ENCODE measurements around the gene MYH14. TPM values are rescaled to one million over a fixed set of nuclear protein-coding genes. Genes with fewer than 3 reads are reported as not detected.

The MYH14 gene
- total and polyA plus RNA-seq, 2 donors (not counting 1 experiment from before 2014, with no cell fraction given) = not detected

- no peaks in the 10 kb centered on the region for H3K4me1 ChIP-seq (ENCODE audit: control insufficient read depth, extremely low read depth, insufficient read depth, low read length)
- H3K79me2 ChIP-seq (ENCODE audit: control insufficient read depth, insufficient read depth, low read length) = no peaks in the 10 kb centered on the region
- H2AFZ ChIP-seq (ENCODE audit: low read length) = no peak overlapping the region
- H3K4me2 ChIP-seq (ENCODE audit: extremely low read depth, insufficient read depth, low read length) = no peak overlapping the region
- no peaks in the 10 kb centered on the region for H4K20me1 ChIP-seq (ENCODE audit: control insufficient read depth, extremely low read depth, insufficient read depth, low read length)
- TF ChIP-seq EZH2 (IDR thresholded peaks at IDR 0.05; ENCODE audit: low read length, missing control alignments) (no peak), CTCF (conservative IDR thresholded peaks at IDR 0.05 in 1 of 2, IDR thresholded peaks at IDR 0.05 in 1 of 2; ENCODE audit: low read depth in 1 of 2, low read length in 2 of 2) (no peak)
- H3K27ac ChIP-seq (ENCODE audit: insufficient read depth, low read length) = no peak overlapping the region
- H3K36me3 ChIP-seq (ENCODE audit: control insufficient read depth, insufficient read depth, low read length) = no peaks in the 10 kb centered on the region
- DNase-seq (ENCODE audit: low read depth in 2 of 2) = no peak
- no peaks in the 10 kb centered on the region for H3K27me3 ChIP-seq (ENCODE audit: control insufficient read depth, insufficient read depth, low read length)
- no peaks in the 10 kb centered on the region for H3K9me3 ChIP-seq (ENCODE audit: control insufficient read depth, insufficient read depth, low read depth, low read length)
- no peak overlapping the region for H3K4me3 ChIP-seq (replicated peaks in 1 of 4; ENCODE audit: control extremely low read depth in 1 of 4, insufficient read depth in 1 of 4, low read depth in 3 of 4, low read length in 4 of 4)
- no peak overlapping the region for H3K9ac ChIP-seq (ENCODE audit: insufficient read depth, low read length)
Measured at GRCh38 chr19:50197348-50197747, 6.1 kb upstream of the MYH14 start.

DNA sequence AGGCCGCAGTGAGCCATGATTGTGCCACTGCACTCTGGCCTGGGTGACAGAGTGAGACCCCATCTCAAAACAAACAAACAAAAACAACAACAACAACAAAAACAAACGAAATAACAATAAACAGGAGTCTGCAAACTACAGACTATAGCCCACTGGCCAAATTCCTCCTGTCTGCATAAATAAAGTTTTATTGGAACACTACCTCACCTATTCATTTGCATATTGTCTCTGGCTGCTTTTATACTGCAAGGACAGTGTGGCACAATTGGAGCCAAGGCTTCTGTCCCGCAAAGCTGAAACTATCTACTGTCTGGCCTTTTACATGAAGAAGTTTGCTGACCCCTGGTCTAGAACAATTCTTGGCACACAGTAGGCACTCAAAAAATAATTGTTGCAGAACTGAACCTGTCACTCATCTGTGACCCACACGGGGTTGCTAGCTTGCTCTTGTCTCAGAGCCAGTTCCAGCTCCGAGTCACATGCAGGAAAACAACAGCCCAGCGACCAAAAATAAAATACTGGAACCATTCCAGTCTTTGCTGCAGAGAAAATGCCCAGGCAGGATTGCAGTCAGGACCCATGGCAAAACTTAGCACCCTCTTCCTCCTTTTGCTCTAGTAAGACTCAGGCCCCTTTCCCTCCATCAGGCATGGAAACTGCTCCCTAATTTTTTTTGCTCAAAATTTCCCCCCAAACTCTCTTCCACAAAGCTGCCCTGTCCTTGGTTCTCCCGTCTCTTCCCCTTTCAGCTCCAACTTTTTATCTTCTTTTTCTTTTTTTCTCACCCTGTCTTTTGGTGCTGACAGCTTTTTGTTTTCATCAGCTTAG is 4.8 kb upstream of the MYH14 start:
- H3K36me3 ChIP-seq (ENCODE audit: control insufficient read depth, insufficient read depth, low read length) = no peaks in the 10 kb centered on the region
- TF ChIP-seq CTCF (conservative IDR thresholded peaks at IDR 0.05 in 1 of 2, IDR thresholded peaks at IDR 0.05 in 1 of 2; ENCODE audit: low read depth in 1 of 2, low read length in 2 of 2) (no peak), EZH2 (IDR thresholded peaks at IDR 0.05; ENCODE audit: low read length, missing control alignments) (no peak)
- no peaks in the 10 kb centered on the region for H3K4me1 ChIP-seq (ENCODE audit: control insufficient read depth, extremely low read depth, insufficient read depth, low read length)
- H3K4me3 ChIP-seq (replicated peaks in 1 of 4; ENCODE audit: control extremely low read depth in 1 of 4, insufficient read depth in 1 of 4, low read depth in 3 of 4, low read length in 4 of 4) = no peak overlapping the region
- H3K9me3 ChIP-seq (ENCODE audit: control insufficient read depth, insufficient read depth, low read depth, low read length) = no peaks in the 10 kb centered on the region
- DNase-seq (ENCODE audit: low read depth in 2 of 2) = no peak
- no peaks in the 10 kb centered on the region for H3K27me3 ChIP-seq (ENCODE audit: control insufficient read depth, insufficient read depth, low read length)
- no peak overlapping the region for H3K27ac ChIP-seq (ENCODE audit: insufficient read depth, low read length)
- H3K4me2 ChIP-seq (ENCODE audit: extremely low read depth, insufficient read depth, low read length) = no peak overlapping the region
- no peak overlapping the region for H3K9ac ChIP-seq (ENCODE audit: insufficient read depth, low read length)
- H3K79me2 ChIP-seq (ENCODE audit: control insufficient read depth, insufficient read depth, low read length) = no peaks in the 10 kb centered on the region
- no peaks in the 10 kb centered on the region for H4K20me1 ChIP-seq (ENCODE audit: control insufficient read depth, extremely low read depth, insufficient read depth, low read length)
- H2AFZ ChIP-seq (ENCODE audit: low read length) = no peak overlapping the region

DNA sequence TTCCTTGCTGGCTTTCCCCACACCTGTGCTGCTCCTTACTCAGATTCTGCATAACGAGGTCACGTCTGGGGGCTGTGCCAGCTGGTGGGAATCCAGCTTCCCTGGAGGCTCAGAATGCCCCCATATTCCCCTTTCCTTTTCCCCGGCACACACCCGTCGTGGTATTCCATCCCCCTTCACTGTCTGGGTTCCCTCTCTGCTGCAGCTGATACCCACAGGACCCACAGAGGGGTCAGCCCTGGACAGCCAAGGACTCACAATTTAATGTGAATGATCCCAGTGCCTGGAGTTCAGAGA is 4.2 kb upstream of the MYH14 start:
- no peaks in the 10 kb centered on the region for H3K9me3 ChIP-seq (ENCODE audit: control insufficient read depth, insufficient read depth, low read depth, low read length)
- H3K36me3 ChIP-seq (ENCODE audit: control insufficient read depth, insufficient read depth, low read length) = no peaks in the 10 kb centered on the region
- no peaks in the 10 kb centered on the region for H3K79me2 ChIP-seq (ENCODE audit: control insufficient read depth, insufficient read depth, low read length)
- H3K4me3 ChIP-seq (replicated peaks in 1 of 4; ENCODE audit: control extremely low read depth in 1 of 4, insufficient read depth in 1 of 4, low read depth in 3 of 4, low read length in 4 of 4) = no peak overlapping the region
- H3K27me3 ChIP-seq (ENCODE audit: control insufficient read depth, insufficient read depth, low read length) = no peaks in the 10 kb centered on the region
- no peaks in the 10 kb centered on the region for H3K4me1 ChIP-seq (ENCODE audit: control insufficient read depth, extremely low read depth, insufficient read depth, low read length)
- H3K4me2 ChIP-seq (ENCODE audit: extremely low read depth, insufficient read depth, low read length) = no peak overlapping the region
- no peaks in the 10 kb centered on the region for H4K20me1 ChIP-seq (ENCODE audit: control insufficient read depth, extremely low read depth, insufficient read depth, low read length)
- no peak overlapping the region for H3K9ac ChIP-seq (ENCODE audit: insufficient read depth, low read length)
- H3K27ac ChIP-seq (ENCODE audit: insufficient read depth, low read length) = no peak overlapping the region
- no peak for DNase-seq (ENCODE audit: low read depth in 2 of 2)
- H2AFZ ChIP-seq (ENCODE audit: low read length) = no peak overlapping the region
- TF ChIP-seq CTCF (conservative IDR thresholded peaks at IDR 0.05 in 1 of 2, IDR thresholded peaks at IDR 0.05 in 1 of 2; ENCODE audit: low read depth in 1 of 2, low read length in 2 of 2) = no peak
- TF ChIP-seq EZH2 (IDR thresholded peaks at IDR 0.05; ENCODE audit: low read length, missing control alignments) = no peak
